ES-I3 (cell line): ENCODE results near the gene RGP1.

ENCODE experiments used
- H3K36me3 ChIP-seq: 2 replicates; pipeline ENCODE4 v1.6.1; 2013; ENCODE audit warnings: mild to moderate bottlenecking, low read length, control low read depth, moderate library complexity; ENCODE audit not compliant: insufficient read depth
- H3K4me1 ChIP-seq: 2 replicates; pipeline ENCODE4 v1.6.1; 2013; ENCODE audit warnings: mild to moderate bottlenecking, control low read depth, low read length; ENCODE audit not compliant: insufficient read depth
- H3K9ac ChIP-seq: 2 replicates; pipeline ENCODE4 v1.6.1; 2013; ENCODE audit warnings: low read depth, mild to moderate bottlenecking, low read length, moderate library complexity
- H3K9me3 ChIP-seq: 2 replicates; pipeline ENCODE4 v1.6.1; 2013; ENCODE audit warnings: mild to moderate bottlenecking, low read length, moderate library complexity; ENCODE audit not compliant: control insufficient read depth, insufficient read depth

The RGP1 gene

GRCh38 chr9:35758475-35759050, 9.5 kb downstream of the RGP1 start:
- Histone ChIP-seq H3K36me3 (no peaks in the 10 kb centered on the region), H3K4me1 (no peaks in the 10 kb centered on the region; the same call in 1 of the 2 replicates), H3K9me3 (no peaks in the 10 kb centered on the region), H3K9ac (no peak overlapping the region)

- H3K36me3 ChIP-seq, result no peaks in the 10 kb centered on the region
- no peaks in the 10 kb centered on the region for H3K9me3 ChIP-seq
- H3K9ac ChIP-seq, result no peak overlapping the region
- H3K4me1 ChIP-seq, result no peaks in the 10 kb centered on the region; the same call in 1 of the 2 replicates
Measured at GRCh38 chr9:35759795-35760194, 10.7 kb downstream of the RGP1 start.

GRCh38 chr9:35760651-35761050, 11.6 kb downstream of the RGP1 start:
- Histone ChIP-seq H3K9me3 (no peaks in the 10 kb centered on the region), H3K36me3 (no peaks in the 10 kb centered on the region), H3K4me1 (no peaks in the 10 kb centered on the region; the same call in 1 of the 2 replicates), H3K9ac (no peak overlapping the region)

DNA sequence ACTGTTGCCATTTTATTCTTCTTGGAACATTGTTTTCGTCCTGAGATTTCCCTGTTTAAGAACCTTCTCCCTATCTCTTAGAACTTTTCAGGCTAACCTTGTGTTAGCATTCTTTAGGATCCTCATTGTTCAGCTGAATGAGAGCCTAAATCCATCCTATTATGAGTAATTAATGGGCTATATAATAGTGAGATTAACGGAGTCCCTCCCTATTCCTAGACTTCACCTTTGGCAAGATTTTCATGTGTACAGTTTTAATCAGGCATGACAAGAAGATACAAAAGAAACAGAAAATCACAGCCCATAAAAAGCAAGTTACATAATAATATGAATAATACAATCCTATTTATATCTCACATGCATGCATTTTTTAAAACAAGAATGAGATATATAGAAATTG, 14.1 kb downstream of the RGP1 start:
- no peaks in the 10 kb centered on the region for H3K9me3 ChIP-seq
- no peak overlapping the region for H3K9ac ChIP-seq
- no peaks in the 10 kb centered on the region; the same call in 1 of the 2 replicates for H3K4me1 ChIP-seq
- no peaks in the 10 kb centered on the region for H3K36me3 ChIP-seq

DNA sequence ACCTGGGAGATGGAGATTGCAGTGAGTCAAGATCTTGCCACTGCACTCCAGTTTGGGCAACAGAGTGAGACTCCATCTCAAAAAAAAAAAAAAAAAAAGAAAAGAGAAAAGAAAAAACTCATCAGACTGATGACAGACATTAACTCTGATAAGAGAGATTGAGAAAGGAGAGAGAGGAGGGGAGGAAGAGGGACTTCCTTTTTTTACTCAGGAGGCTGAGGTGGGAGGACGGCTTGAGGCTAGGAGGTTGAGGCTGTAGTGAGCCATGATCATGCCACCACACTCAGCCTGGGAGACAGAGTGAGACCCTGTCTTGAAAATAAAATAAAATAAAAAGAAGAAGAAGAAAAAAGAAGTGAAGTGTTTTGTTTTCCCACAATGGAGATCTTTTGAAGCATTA, 14.7 kb downstream of the RGP1 start:
- no peaks in the 10 kb centered on the region for H3K36me3 ChIP-seq
- H3K4me1 ChIP-seq, result no peaks in the 10 kb centered on the region; the same call in 1 of the 2 replicates
- no peak overlapping the region for H3K9ac ChIP-seq
- no peaks in the 10 kb centered on the region for H3K9me3 ChIP-seq

- Histone ChIP-seq H3K9ac (no peak overlapping the region), H3K9me3 (no peaks in the 10 kb centered on the region), H3K4me1 (no peaks in the 10 kb centered on the region), H3K36me3 (no peaks in the 10 kb centered on the region)
Measured at GRCh38 chr9:35766997-35767396, 17.9 kb downstream of the RGP1 start.

GRCh38 chr9:35767458-35767857, 18.4 kb downstream of the RGP1 start:
- Histone ChIP-seq H3K36me3 (no peaks in the 10 kb centered on the region), H3K9me3 (no peaks in the 10 kb centered on the region), H3K4me1 (no peaks in the 10 kb centered on the region), H3K9ac (no peak overlapping the region)

DNA sequence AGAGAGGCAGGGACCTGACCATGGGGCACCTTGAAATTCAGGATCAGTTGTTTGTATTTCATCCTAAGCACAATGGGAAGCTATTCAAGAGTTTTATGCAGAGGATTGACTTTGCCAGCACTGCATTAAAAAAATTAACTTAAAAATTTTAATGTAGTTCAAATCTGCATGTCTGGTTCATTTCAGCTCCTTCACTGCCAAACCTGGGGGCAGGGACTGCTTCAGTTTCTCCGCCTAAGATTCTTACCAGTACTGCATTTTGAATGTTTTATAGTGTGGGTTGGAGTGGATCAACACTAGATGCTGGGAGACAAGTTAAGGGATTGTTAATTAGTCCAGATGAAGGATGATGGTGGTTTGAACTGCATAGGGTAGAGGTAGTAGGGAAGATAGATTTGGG, 20.7 kb downstream of the RGP1 start:
- no peaks in the 10 kb centered on the region for H3K9me3 ChIP-seq
- no peaks in the 10 kb centered on the region for H3K36me3 ChIP-seq
- no peak overlapping the region for H3K9ac ChIP-seq
- no peaks in the 10 kb centered on the region for H3K4me1 ChIP-seq

DNA sequence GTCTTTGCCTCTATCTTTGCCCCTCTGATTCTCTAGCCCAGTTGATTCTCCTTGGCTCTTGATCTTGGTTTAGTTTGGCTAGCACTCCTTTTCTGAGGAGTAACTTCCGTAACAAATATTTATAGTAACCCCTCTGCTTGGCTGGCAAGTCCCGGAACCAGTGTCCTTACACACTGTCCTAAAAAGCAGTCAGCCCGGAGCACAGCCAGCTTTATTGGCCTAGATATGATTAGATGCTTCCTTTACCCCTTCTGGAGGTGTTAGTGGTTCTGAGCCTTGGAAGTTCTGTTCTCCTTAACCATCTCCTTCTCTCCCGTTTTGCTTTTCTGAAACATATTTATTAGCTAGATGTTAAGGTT, 22.0 kb downstream of the RGP1 start:
- Histone ChIP-seq H3K36me3 (no peaks in the 10 kb centered on the region), H3K4me1 (peaks cover 12% of the 10 kb centered on the region; the same call in 1 of the 2 replicates), H3K9ac (no peak overlapping the region), H3K9me3 (no peaks in the 10 kb centered on the region)

DNA sequence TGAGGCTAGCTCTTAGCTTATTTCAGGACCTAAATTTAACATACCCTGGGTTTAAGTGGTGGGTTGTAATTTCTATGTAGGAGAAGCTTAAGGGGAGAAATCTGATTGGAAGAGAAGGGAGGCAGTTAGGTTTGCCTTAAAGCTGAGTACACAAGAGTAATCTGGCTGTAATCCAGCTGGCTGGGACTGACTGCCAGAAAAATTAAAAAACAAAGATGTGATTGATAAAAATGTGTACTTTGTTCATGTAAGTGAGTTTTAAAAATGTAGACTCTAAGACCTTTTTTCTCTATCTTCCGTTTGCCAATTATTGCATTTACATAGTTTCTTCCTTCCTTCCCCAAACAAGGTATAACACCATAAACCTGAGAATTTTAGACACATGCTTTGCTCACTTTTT, 22.4 kb downstream of the RGP1 start:
- Histone ChIP-seq H3K36me3 (no peaks in the 10 kb centered on the region), H3K4me1 (peaks cover 14% of the 10 kb centered on the region; the same call in 1 of the 2 replicates), H3K9ac (no peak overlapping the region), H3K9me3 (no peaks in the 10 kb centered on the region)

- H3K9ac ChIP-seq, result no peak overlapping the region
- no peaks in the 10 kb centered on the region for H3K9me3 ChIP-seq
- peaks cover 14% of the 10 kb centered on the region; the same call in 1 of the 2 replicates for H3K4me1 ChIP-seq
- no peaks in the 10 kb centered on the region for H3K36me3 ChIP-seq
Measured at GRCh38 chr9:35771943-35772342, 22.9 kb downstream of the RGP1 start.

DNA sequence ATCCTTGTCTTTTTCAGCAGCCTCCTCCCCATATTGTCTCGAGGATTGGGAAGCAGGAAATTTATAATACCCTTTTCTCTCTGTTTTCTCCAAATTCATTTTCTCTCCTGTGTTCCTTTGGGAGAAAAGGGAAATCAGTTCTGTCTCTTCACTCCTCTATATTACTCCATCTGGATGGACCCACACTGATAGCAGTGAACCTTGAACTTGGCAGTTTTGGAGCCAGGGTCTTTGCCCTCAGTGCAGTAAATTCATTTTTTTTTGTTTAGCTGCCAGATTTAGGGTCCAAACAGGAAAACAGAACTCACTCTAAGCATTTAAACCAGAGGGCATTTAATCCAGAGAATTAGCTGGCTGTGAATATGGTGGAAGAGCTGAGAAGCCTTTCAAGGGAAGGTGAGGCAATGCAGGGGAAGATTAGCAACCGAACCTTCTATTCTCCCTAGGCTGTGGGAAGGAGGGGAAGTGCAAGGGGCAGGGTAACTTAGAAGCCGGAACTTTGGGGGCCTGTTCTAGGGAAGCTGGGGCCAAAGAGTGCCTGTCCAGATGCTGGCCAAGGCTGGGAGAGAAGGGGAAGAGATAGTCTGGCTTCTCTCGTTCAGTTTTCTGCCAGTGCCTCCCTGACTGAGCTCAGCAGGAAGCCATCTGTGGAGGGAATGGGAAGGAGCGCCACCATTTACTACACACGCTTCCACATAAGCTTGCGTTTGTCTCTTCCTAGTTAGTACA, 26.0 kb downstream of the RGP1 start:
- Histone ChIP-seq H3K36me3 (no peaks in the 10 kb centered on the region), H3K4me1 (peaks cover 14% of the 10 kb centered on the region; the same call in 1 of the 2 replicates), H3K9me3 (no peaks in the 10 kb centered on the region), H3K9ac (no peak overlapping the region)

DNA sequence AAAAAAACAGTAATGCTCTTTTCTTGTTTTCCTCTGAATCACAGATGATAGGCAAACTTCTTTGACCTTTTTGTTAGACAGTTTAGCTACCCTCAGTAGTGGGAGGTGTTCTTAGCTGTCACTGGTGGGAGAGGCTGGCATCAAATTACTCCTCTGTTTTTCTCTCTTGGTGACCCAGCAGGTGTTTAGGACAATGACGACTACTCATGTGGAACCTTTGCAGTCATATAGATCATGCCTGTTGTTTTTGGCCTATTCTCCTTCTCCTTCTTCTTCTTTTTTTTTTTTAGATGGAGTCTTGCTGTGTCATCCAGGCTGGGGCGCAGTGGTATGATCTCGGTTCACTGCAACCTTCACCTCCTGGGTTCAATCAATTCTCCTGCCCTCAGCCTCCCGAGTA, 26.9 kb downstream of the RGP1 start:
- no peaks in the 10 kb centered on the region for H3K9me3 ChIP-seq
- H3K4me1 ChIP-seq, result peaks cover 14% of the 10 kb centered on the region; the same call in 1 of the 2 replicates
- no peaks in the 10 kb centered on the region for H3K36me3 ChIP-seq
- H3K9ac ChIP-seq, result no peak overlapping the region

DNA sequence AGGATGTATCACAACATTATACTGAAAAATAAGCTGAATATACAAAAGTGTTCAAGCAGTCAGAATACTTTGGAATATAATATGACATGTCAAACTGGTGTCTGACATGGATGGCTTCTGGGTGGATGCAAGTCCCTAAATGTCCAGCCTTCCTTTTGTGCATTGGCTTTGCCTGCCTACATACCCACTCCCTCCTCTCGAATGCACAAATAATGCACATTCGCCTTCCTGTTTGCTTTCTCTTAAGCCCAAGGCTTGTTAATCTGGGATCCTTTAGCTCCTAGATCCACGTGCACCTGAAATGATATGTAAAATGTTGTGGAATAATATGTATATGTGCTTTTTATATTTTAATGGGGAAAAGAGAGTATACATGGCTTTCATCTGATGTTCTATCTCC, 29.4 kb downstream of the RGP1 start:
- no peaks in the 10 kb centered on the region for H3K36me3 ChIP-seq
- H3K9me3 ChIP-seq, result no peaks in the 10 kb centered on the region
- H3K9ac ChIP-seq, result no peak overlapping the region

GRCh38 chr9:35781066-35781465, 32.0 kb downstream of the RGP1 start:
- peaks cover 1% of the 10 kb centered on the region; the same call in 1 of the 2 replicates for H3K4me1 ChIP-seq
- H3K9me3 ChIP-seq, result no peaks in the 10 kb centered on the region; the same call in 1 of the 2 replicates

More for the DNA sequence above, 29.4 kb downstream of the RGP1 start:
- H3K4me1 ChIP-seq, result peaks cover 14% of the 10 kb centered on the region; the same call in 1 of the 2 replicates

More at GRCh38 chr9:35781066-35781465, 32.0 kb downstream of the RGP1 start:
- Histone ChIP-seq H3K9ac (no peak overlapping the region), H3K36me3 (no peaks in the 10 kb centered on the region)
